Embryonic facial prominence (tissue), 1 donor: Measurements from ENCODE around the gene C1S.
A peak's percentile ranks its signal among the peaks of the same experiment; 100 is the strongest.

Experiments
- DNase-seq: peaks from one replicate; pipeline ENCODE4 v3.0.0-alpha.2; 2016; ENCODE audit errors: extremely low spot score

The C1S gene

DNA sequence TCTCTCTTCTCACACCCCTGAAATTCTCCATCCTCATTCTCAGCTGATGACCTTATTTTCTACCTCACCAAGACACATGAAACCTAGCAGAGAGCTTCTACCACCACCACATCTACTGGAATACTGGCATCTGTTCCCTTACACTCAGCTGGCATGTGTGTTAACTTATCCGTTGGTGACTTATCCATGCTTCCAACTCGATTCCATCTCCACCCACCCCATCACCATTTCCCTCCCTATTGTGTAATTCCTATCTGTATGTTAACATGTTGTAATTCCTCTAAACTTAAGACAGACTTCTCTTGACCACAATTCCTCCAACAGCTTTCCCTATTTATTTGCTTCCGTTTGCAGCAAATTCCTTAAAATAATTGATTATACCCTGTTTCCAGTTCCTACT, 15.4 kb downstream of the C1S start:
- no peak for DNase-seq

DNA sequence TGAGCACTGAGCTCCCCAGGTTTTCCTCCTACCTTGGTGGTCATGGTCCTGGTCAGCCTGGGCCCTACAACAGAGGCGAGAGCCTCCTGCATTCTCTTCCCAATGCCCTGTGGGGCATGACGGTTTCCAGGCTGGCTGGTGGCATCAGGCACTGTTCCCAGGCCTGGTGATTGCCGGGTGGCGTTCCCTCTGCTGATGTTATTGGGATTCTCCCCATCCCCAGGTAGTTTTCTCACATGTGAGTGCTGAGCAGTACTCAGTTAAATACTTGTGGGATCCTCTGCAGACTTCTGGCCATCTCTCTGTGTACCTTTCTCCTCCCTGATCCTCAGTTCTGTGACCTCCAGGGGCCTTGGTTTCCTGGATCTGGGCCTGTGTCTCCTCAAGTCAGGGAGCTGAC, 16.0 kb downstream of the C1S start:
- no peak for DNase-seq

DNA sequence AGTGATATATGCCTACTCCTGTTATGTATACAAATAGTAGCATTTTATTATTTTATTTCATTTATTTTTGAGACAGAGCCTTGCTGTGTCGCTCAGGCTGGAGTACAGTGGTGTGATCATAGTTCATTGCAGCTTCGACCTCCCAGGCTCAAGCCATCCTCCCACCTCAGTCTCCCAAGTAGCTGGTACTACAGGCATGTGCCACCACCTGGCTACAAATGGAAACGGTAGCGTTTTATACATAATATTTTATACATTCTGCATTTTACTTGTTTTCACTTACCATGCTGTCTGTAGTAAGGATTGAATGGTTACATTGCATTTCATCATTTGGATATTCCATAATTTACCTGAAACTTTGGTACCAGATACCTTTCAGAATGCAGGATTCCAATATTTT, 17.6 kb downstream of the C1S start:
- no peak for DNase-seq

DNA sequence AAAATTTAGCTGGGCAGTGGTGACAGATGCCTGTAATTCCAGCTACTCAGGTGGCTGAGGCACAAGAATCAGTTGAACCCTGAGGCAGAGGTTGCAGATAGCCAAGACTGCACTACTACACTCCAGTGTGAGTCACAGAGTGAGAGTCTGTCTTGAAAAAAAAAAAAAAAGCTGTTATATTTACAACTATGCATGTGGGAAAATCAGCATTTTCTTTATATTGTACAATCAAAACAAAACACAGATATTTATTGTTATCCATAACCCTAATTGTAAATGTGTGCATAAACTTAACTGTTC, 19.3 kb downstream of the C1S start:
- DNase-seq = no peak

DNA sequence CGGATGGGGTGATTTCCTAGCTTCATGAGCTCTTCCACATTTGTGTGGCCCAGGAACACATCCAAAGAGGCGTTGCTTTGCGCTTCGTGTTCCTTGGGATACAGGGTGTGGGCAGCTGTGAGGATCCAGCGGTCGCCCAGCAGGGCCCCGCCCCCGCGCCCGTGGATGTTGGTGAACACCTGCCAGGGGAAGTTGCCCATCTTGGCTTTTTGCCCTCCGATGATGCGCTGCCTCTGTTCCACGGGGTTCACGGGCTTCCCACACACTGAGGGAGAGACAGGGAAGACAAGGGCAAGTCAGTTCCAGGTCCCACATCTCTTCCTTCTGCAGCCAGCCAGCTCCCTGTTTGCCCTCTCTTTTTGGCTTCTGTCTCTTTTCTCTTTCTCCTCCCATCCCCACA, 20.5 kb downstream of the C1S start:
- DNase-seq = no peak

DNA sequence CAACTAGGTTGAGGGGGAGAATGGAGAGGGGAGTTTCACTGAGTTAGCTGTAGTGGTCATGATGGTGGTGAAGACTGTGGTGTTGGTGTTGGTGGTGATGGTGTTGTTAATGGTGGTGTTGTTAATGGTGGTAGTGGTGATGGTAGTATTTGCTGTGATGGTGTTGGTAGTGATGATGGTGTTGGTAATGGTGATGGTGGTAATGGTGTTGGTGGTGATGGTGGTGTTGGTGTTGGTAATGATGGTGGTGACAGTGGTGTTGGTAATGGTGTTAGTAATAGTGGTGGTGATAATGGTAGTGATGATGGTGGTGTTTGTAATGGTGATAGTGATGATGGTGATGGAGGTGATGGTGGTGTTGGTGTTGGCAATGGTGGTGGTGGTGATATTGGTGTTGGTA, 22.6 kb downstream of the C1S start:
- DNase-seq = no peak

DNA sequence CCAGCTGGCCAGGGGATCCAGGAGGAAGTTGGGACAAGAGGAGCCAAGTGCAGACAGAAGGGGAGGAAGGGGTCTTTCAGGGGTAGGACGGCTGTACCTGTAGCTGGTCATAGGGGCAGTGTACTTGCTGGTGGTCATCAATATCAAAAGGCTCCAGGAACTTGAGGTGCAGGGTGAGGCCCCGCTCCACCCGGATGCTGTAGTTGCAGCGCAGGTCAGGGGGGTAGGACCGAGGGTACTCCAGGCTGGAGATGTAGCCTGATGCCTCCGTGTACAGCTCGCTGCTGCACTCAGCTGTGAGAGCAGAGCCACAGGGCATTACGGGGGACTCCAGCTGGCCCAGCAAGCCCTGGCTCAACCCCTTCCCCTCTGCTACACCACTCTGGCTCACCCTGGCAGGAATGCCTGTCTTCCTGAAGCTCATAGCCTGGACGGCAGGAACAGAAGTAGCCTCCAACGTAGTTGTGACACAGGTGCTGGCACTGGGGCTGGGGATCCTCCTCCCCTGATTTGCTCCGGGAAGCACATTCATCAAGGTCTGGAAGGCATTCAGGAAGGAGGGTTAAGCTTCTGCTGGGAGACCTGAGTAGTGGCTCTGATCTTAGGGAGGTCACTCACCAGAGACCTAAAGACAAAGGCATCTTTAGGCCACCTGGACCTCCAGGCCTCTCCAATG, 28.8 kb downstream of the C1S start:
- DNase-seq = no peak

DNA sequence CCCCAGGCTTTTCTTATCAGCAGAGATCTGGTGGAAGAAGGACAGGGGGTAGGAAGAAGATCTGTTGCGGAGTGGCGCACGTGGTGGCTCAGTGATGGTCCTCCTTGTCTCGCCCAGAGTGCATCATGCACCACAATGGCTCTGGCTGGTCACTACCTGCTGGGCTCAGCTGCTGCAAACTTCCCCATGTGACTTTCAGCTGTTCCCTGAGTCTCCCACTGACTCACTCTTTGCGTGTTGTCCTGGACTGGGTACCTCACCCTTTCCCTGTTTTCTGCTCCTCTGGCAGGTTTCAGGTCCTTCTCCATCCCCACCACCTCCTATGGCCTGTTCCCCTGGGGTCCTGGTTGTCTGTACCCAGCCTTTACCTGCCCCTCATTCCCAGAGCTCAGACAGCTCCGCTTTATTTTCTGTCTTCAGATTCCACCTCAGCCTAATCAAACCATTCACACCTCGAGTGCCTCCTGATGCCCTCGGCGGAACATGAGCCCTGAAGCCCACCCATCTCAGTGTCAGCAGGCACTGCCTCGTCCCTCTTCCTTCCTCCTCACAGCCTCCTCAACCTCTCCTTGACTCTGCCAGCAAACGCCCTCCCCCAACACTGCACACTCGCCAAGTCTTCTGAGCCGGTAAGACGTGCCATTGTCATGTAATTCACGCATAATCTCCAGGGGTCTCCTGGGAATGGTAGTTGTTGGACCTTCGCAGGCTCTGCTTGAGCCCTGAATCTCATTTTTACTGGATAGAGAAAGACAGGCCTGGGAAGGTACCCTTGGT, 29.9 kb downstream of the C1S start:
- DNase-seq = no peak

DNA sequence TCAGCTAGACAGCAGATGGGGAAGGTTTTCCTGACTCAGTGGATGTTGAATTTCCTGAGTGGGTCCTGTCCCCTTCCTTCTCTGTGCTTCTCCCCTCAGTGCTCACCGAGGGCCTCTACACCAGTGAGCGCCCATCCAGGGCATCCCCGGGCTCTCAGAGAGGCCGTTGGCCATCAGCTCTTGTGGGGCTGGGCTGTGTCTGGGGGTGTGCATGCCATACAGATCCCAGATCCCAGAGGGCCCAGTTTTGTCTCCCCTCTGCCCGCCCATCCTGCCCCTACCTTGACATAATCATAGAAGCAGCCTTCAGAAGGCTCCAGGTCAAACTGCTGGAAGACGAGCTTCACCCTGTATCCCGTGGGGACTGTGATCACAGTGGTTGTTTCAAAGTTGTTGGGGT, 30.7 kb downstream of the C1S start:
- DNase-seq = no peak

DNA sequence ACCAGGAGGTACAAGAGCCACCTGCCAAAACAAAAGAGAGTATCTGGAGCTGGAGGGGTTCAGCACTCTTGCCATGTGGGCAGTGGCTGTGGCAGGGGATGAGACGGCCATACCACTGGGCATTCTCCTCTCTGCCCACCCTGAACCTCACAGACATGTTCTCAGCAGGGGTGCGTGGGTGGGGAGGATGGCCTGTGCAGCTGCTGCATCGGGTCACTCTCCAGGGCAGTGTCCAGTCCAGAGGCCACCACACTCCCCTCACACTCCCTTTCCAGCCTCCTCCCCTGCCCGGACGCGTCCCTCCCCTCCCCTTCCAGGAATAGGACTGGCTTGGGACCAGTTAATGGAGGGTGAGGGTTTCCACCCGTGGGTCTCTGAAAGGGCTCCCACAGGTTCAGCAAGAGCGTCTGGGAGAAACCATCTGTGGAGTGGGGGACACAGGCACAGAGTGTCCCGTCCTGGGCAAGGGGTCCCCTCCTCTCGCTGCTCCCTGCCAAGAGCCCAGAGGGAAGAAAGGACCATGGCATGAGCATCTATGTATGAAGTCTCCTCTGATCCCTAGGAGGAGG, 31.2 kb downstream of the C1S start:
- DNase-seq = no peak

DNA sequence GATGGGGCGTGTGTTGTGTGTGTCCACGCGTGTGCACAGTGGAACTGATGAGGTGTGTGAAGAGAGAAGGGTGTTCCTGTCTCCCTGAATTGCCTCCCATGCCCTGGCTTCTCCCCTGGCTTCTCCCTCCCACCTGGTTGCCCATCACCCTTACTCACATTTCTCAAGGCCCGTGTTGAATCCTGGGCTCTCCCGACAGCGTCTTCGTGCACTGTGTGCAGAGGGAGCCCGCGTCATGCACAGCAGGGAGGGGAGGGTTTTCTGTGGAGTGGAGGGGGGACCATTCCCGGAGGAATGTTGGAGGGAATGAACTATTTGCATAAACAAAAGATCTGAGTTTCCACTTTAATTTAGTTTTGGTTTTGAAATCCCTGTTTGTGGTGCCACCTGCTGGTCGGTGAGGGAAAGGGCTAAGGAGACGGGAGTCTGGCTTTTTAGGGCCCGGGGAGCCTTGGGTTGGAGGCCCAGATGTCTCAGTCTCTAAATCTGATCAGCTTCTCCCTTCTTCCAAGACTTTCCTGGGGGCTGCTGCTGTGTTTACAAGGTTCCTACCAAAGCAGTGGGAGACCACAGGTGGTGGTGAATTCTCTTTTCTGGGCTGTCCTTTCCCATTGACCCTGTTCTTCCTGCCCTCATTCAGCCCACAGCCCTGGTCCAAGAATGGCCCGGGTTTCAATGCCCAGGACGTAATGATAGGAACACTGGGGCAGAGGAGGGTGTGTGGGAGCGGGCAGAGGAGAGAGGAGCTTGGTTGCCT, 31.9 kb downstream of the C1S start, which contains the start of gene C1R:
Gene C1R, minus strand, starts transcription at position 217 of the 757 bp plus-strand sequence. Its CDS starts 57 bp downstream, at position 160.
- DNase-seq = peak; percentile 61

DNA sequence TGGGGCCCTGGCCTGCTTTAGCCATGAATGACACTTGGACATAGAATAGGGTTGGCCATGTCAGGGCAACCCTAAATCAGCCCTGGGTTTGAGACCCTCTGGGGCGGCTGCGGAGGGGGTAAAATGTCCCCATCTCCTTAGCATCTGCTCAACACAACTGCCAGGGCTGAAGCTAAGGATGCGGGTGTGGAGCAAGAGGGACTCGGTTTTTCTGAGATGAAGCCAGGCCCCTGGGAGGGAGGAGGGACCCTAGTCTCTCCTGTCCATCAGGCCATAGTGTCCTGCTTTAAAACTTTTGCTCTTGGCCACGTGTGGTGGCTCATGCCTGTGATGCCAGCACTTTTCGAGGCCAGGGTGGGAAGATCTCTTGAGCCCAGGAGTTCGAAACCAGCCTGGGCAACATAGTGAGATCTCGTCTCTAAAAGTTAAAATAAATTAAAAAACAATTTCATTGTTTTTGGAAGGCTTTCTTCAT, 32.5 kb downstream of the C1S start:
- DNase-seq = no peak

DNA sequence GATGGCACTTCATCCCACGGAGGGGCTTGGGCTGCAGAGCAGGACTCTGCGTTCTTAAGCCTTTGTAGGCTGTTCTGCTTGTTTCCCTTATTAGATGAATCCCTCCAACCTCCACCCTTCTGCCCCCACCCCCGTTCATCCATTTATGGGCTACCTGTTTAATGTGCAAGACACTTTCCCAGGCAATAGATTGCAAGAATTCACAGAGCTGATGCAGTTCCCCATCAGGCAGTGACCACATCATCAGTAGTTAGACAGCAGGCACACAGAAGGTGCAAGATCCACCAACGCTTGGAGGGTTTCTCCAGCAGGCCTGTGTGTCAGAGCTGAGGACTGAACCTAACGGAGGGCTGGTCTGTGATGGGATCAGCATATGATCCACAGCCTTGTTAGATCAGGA, 33.0 kb downstream of the C1S start:
- no peak for DNase-seq

DNA sequence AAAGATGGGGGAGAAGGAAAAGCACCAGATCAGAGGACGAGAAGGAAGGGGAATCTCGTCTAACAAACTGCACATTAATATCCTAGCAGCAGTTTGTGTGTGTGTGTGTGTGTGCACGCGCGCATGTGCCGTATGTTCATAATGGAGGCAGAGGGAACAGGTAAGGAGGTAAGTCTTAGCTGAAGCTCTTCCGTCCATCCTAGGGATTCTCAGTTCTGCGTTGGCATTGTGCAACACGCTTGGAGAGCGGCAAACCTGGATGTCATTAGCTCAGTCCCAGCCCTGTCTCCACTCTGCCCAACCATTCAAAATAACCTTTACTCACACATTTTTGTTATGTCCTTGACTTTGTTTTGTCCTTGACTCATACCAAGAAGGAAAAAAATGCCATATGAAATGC, 33.4 kb downstream of the C1S start:
- no peak for DNase-seq

DNA sequence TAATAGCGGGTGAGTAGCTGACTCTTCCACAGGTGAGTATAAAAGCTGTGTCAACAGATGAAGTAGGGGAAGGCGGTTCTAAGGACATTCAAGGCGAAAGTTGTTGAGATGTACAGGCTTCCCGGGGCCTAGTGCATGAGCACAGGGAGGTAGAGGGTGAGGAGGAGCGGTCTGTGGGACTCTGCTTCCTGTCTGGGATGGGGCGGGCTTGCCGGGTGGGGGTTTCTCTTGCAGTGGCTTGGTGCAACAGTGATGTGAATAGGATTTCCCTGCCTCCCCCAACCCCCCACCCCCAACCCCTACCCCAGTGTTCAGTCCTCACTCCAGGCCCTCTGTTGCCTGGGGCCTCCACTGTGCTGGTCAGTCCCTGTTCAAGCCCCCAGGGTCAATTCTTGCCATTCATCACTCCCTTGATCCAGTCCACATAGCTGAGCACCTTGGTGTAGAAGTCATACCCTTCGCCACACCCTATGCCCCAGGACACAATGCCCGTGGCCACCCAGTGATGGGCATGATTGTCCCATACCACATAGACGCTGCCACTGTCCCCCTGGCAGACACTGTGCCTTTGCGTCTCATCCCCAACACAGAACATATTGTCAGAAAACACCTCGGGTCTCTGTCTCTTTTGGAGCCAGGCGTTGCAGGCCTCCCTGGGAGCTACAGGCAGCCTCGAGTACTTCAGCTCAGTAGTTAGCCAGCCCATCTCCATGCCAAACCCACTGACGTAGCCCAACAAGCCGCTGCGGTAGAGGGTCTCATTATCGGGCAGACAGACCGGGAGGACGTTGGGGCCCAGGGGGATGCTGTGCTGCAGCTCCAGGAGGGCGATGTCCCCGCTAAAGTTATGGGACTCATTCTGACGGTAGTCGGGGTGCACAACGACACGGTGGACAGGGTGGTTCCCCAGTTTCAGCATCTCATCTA, 35.8 kb downstream of the C1S start:
- DNase-seq = no peak

DNA sequence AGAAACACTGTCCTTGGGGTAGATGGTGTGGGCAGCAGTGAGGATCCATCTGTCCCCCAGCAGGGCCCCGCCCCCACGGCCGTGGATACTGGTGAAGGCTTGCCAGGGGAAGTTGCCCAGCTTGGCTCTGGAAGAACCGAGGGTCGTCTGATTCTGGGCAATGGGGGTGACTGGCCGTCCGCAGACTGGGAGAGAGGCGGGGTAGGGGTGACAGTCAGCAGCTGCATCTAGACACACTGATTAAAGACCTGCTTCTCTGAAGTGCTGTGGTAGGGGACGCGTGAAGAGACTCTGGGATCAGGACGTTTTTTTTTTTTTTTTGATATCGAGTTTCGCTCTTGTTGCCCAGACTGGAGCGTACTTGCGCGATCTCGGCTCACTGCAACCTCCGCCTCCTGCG, 36.5 kb downstream of the C1S start:
- no peak for DNase-seq

DNA sequence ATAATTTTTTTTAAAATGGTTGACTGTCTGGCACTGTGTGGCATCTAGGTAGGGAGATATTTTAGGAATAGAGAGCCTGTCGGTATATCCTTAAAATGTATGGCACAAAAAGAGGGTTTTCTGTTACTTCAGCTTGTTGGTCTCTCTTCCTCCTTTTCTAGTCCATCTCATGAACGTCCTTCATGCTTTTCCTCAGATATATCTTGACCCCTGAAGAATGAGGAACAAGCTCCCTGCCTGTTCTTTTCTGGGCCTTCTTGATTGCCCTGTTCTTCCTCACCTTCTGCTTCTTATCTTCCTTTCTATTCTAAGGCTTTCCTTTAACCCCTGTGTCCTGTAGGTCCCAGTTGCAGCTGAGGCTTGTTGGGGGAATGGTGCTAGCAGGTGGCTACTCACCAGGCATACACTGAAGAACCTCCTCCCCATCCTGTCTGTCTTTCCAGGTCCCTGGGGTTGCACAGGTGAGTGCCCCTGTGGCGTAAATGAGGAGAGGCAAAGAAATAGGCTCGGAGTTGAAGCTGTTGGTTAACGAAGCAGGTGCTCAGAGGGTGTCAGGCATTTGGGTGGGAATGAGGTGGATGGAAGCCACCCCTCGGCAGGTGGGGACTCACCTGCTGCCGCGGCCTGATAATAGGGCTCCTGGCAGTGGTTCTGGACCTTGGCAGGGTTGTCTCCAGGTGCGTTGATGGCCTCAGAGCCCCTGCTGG, 38.9 kb downstream of the C1S start:
- no peak for DNase-seq

DNA sequence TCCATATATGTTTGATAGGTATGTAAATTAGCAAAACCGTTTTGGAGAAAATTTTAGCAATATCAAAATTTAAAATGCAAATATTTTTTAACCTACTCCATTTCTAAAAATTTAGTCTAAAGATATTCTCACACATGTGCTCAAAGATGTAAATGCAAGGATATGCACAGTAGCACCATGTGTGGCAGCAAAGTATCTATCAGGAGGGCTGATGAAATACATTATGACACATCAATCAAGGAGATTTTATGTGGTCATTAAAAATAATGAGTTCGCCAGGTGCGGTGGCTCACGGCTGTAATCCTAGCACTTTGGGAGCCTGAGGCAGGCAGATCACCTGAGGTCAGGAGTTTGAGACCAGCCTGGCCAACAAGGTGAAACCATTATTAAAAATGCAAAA, 39.7 kb downstream of the C1S start:
- no peak for DNase-seq

DNA sequence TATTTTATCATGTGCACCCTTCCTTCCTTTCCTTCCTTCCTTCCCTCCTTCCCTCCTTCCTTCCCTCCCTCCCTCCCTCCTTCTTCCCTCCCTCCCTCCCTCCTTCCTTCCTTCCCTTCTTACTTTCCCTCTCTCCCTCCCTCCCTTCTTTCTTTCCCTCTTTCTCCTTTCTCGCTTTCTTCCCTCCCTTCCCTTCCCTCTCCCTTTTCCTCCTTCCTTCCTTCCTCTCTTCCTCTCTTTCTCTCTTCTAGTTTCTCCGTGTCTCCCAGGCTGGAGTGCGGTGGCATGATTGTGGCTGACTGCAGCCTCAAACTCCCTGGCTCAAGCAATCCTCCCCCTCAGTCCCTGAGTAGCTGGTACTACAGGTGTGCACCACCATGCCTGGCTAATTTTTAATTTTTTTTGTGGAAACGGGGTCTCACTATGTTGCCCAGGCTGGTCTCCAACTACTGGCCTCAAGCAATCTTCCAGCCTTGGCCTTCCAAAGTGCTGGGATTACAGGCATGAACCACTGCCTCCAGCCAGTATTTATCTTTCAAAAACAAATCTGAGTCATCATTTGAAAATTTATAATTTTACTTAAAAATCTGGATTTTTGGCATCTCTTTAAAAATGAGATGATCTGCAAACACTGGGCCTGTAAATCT, 40.7 kb downstream of the C1S start:
- no peak for DNase-seq

DNA sequence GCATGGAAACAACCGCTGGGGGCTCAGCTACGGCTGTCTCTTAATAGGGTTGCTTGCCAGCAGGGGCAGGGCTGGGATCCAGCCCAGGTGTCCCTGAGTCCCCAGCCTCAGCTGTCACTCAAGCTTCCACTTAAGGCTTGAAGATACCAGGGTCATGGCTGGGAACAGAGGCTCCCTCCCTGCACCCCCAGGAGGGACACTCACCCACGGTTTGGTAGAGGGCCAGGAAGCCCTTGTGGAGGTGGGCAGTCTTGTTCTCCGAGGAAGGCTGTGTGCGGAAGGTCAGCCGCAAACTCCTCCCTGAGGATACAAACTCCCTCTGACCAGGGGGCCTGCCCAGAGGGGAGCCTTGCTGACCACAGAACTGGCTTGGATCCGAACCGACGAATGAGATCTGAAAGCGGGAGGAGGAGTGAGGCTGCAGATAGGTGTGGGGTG, 41.2 kb downstream of the C1S start:
- no peak for DNase-seq
